SU-DHL-6 (cell line): ENCODE results near the gene TSSC4.

Experiments used
- H2AFZ ChIP-seq: fragments of 200-600 bp; sonication (generic); 2 replicates; pipeline ENCODE4 v1.6.1; 2014; ENCODE audit warnings: low read depth, mild to moderate bottlenecking, moderate library complexity, mixed read lengths, antibody characterized with exemption, low read length; ENCODE audit not compliant: severe bottlenecking
- H3F3A ChIP-seq: fragments of 200-600 bp; shearing (Covaris generic); 2 replicates; pipeline ENCODE4 v1.6.0; 2016; ENCODE audit warnings: antibody characterized with exemption, mild to moderate bottlenecking; ENCODE audit not compliant: insufficient read depth
- H3K27ac ChIP-seq: fragments of 200-600 bp; sonication (generic); 2 replicates; pipeline ENCODE4 v1.5.1; 2016; ENCODE audit warnings: low read depth, mild to moderate bottlenecking, low read length, moderate library complexity, mixed read lengths
- H3K27me3 ChIP-seq: fragments of 200-600 bp; sonication (generic), shearing (Covaris generic); 2 replicates; pipeline ENCODE4 v1.6.0; 2014; ENCODE audit warnings: mild to moderate bottlenecking, low read length
- H3K36me3 ChIP-seq: fragments of 200-600 bp; sonication (generic); 2 replicates; pipeline ENCODE4 v1.6.1; 2014; ENCODE audit warnings: mild to moderate bottlenecking, low read length, mixed read lengths
- H3K4me2 ChIP-seq: fragments of 300-600, 200-600 bp; shearing (Covaris generic), sonication (generic); 2 replicates; pipeline ENCODE4 v1.6.0; 2014; ENCODE audit warnings: low read length, low read depth, mild to moderate bottlenecking; ENCODE audit not compliant: poor library complexity, severe bottlenecking
- H3K4me3 ChIP-seq: fragments of 200-600 bp; sonication (generic); 2 replicates; pipeline ENCODE4 v1.5.1; 2014; ENCODE audit warnings: antibody characterized with exemption, low read length, mild to moderate bottlenecking, mixed read lengths; ENCODE audit not compliant: insufficient read depth, poor library complexity, severe bottlenecking
- H3K79me2 ChIP-seq: fragments of 200-600 bp; sonication (generic); 2 replicates; pipeline ENCODE4 v1.6.1; 2014; ENCODE audit warnings: mild to moderate bottlenecking, low read length, moderate library complexity; ENCODE audit not compliant: insufficient read depth
- H3K9ac ChIP-seq: fragments of 200-600 bp; sonication (generic); 2 replicates; pipeline ENCODE4 v1.7.0; 2014; ENCODE audit warnings: mild to moderate bottlenecking, low read length
- H3K9me2 ChIP-seq: fragments of 200-600 bp; sonication (generic); replicated peaks from 2 replicates; pipeline ENCODE4 v1.6.1; 2014; ENCODE audit warnings: low read length; ENCODE audit not compliant: insufficient read depth
- H3K9me3 ChIP-seq: fragments of 200-600 bp; sonication (generic); 2 replicates; pipeline ENCODE4 v1.6.1; 2014; ENCODE audit warnings: low read length, mixed read lengths; ENCODE audit not compliant: insufficient read depth
- H4K20me1 ChIP-seq: fragments of 200-600 bp; sonication (generic); 2 replicates; pipeline ENCODE4 v1.6.1; 2014; ENCODE audit warnings: low read depth, mild to moderate bottlenecking, antibody characterized with exemption, low read length, moderate library complexity, mixed read lengths
- EZH2phosphoT487 ChIP-seq: fragments of 200-600 bp; sonication (generic), shearing (Covaris generic); conservative IDR thresholded peaks from 2 replicates; pipeline ENCODE4 v1.6.1; 2018; ENCODE audit warnings: mild to moderate bottlenecking, antibody characterized with exemption, low read length, moderate library complexity, mixed read lengths
- TF ChIP-seq, protein P1 (sequence below): fragments of 200-600 bp; sonication (generic); IDR thresholded peaks from one replicate; pipeline ENCODE4 v1.5.1; 2017; ENCODE audit warnings: antibody characterized with exemption, mild to moderate bottlenecking, low read length, moderate library complexity; ENCODE audit not compliant: insufficient read depth, poor library complexity, severe bottlenecking

TSSC4 gene

DNA sequence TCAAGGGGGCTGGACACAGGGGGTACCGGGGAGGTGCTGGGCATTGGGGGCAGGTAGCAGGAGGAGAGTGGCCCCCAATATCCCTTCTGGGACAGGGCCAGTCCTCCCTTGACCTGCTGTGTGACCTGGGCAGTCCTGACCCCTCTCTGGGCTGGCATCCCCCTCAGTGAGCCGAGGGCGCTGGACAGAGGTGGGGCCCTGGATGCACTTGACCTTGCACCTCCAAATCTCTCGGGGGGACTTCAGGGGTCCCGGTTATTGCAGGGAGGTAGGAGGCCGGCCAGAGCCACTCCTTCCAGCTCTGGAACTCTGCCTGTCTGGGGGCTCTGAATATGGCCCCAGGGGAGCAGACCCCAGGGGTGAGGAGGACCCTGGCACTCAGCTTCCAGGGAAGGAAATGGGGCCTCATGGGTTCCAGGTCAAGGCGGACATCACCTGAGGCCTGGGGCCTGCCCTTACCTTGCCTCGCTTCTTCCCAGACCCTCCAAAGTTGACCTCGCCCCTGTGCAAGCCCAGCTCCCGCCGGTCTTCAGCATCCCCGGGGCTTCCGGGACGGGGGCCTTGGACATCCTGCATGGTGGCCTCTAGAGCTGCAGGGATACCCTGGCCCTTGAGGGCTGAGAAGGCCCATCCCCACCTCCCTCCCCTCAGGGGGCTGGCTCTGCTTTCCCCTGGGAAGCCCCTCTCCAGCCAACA lies 22.1 kb downstream of the TSSC4 start:
- Histone ChIP-seq H3K4me3 (no peak overlapping the region), H3F3A (no peaks in the 10 kb centered on the region), H3K9me3 (no peaks in the 10 kb centered on the region), H3K4me2 (no peak overlapping the region), H2AFZ (no peak overlapping the region), H3K27me3 (no peaks in the 10 kb centered on the region), H3K36me3 (no peaks in the 10 kb centered on the region), H3K27ac (no peak overlapping the region), H3K9me2 (no peaks in the 10 kb centered on the region), H4K20me1 (no peaks in the 10 kb centered on the region), H3K79me2 (no peaks in the 10 kb centered on the region), H3K9ac (no peak overlapping the region)
- TF ChIP-seq, protein P1, sequence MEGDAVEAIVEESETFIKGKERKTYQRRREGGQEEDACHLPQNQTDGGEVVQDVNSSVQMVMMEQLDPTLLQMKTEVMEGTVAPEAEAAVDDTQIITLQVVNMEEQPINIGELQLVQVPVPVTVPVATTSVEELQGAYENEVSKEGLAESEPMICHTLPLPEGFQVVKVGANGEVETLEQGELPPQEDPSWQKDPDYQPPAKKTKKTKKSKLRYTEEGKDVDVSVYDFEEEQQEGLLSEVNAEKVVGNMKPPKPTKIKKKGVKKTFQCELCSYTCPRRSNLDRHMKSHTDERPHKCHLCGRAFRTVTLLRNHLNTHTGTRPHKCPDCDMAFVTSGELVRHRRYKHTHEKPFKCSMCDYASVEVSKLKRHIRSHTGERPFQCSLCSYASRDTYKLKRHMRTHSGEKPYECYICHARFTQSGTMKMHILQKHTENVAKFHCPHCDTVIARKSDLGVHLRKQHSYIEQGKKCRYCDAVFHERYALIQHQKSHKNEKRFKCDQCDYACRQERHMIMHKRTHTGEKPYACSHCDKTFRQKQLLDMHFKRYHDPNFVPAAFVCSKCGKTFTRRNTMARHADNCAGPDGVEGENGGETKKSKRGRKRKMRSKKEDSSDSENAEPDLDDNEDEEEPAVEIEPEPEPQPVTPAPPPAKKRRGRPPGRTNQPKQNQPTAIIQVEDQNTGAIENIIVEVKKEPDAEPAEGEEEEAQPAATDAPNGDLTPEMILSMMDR = no peak
- TF ChIP-seq EZH2phosphoT487 = no peak

DNA sequence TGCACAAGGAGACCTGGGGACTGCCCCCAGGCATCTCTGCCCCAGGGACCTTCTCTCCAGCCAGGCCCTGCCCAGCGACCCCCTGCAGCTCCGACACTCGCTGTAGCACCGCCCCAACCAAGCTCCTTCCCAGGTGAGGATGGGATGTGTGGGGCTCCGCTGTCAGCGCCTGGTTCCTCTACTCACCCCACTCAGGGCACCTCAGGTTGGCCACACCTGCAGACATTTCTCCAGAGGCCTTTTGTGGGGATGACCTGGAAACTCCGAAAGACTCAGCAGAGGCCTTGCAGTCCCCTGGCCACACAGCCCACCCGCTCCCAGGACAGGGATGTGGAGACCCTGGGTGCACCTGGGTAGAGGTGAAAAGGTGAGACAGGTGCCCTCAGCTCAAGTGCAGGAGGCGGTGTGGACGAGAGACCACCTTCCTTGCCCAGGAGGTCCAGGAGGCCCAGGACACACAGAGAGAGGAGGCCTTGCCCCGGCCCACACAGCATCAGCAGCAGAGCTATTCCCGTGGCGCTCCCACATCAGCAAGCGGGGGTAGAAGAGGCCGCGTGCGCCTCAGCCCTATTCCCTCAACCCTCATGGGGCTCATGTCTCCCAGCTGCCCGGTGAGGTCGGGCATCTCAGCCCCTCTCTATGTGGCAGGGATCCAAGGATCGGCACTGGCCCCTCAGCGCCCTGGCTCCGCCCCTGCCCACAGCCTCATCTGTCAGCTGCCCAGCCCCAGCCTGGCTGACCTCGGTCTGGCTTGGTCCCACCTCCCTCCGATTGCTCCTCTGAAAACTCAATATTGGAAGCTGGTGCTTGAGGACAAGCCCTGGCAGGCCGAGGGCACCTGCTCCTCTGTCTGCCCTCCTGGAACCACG lies 22.8 kb downstream of the TSSC4 start:
- no peak overlapping the region for H3K27ac ChIP-seq
- no peak for TF ChIP-seq EZH2phosphoT487
- TF ChIP-seq, protein P1 = no peak
- H3F3A ChIP-seq = no peaks in the 10 kb centered on the region
- no peak overlapping the region for H3K4me3 ChIP-seq
- no peak overlapping the region for H2AFZ ChIP-seq
- H4K20me1 ChIP-seq = no peaks in the 10 kb centered on the region
- H3K9ac ChIP-seq = no peak overlapping the region
- H3K27me3 ChIP-seq = no peaks in the 10 kb centered on the region
- H3K36me3 ChIP-seq = no peaks in the 10 kb centered on the region
- H3K4me2 ChIP-seq = no peak overlapping the region
- H3K79me2 ChIP-seq = no peaks in the 10 kb centered on the region
- H3K9me2 ChIP-seq = no peaks in the 10 kb centered on the region
- H3K9me3 ChIP-seq = no peaks in the 10 kb centered on the region

DNA sequence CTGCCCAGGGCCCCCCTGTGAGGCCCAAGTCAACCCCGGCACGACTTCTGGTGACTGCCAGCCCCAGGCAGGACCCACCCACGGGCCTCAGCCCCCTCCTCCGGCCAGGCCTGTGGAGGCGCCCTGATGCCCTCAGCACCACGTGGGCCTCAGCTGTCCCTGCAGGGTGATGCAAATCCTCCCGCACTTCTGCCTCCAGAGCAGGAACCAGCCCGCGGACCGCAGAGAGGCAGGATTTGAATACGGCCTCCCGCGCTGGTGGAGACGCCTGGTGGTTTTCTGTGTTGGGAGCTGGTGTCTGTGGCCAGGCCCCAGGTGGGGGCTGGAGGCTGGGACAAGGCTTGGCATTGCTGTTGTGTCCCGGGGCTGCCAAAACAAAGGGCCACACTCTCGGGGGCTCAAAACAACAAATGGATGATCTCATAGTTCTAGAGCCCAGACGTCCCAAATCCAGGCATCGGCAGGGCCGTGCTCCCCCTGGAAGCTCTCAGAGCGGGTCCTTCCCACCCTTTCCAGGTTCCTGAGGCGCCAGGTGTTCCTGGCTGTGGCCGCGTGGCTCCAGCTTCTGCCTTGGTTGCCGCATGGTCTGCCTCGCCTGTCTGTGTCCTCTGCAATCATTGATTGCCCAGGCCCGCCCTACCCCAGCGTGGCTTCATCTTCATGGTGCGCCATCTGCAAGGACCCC lies 24.4 kb downstream of the TSSC4 start:
- no peaks in the 10 kb centered on the region for H3K9me2 ChIP-seq
- H3K4me3 ChIP-seq = no peak overlapping the region
- no peak overlapping the region for H3K27ac ChIP-seq
- H3K4me2 ChIP-seq = no peak overlapping the region
- H3K9ac ChIP-seq = no peak overlapping the region
- no peaks in the 10 kb centered on the region for H3K36me3 ChIP-seq
- H3F3A ChIP-seq = no peaks in the 10 kb centered on the region
- no peaks in the 10 kb centered on the region for H4K20me1 ChIP-seq
- TF ChIP-seq EZH2phosphoT487 = no peak
- TF ChIP-seq, protein P1 = no peak
- no peaks in the 10 kb centered on the region for H3K9me3 ChIP-seq
- no peaks in the 10 kb centered on the region for H3K27me3 ChIP-seq
- H2AFZ ChIP-seq = no peak overlapping the region
- H3K79me2 ChIP-seq = no peaks in the 10 kb centered on the region
